Measurements from ENCODE around the gene PICALM.
A peak's percentile ranks its signal among the peaks of the same experiment; 100 is the strongest.
"Not testable (repeated sequence)": the region's sequence is repeated elsewhere in the genome, so short reads cannot be mapped to it uniquely, and the experiment has no call there.

Gene PICALM

GRCh38 chr11:86068951-86069407 lies at the start of gene PICALM:
Gene PICALM (minus strand): TSS chr11:86069084. CDS start chr11:86068780, 304 bp downstream.
- peak; percentile 89 for DNase-seq

- no peak for DNase-seq
Measured at GRCh38 chr11:86118253-86118652, 49.4 kb upstream of the PICALM start.

GRCh38 chr11:86117712-86118063 lies 48.8 kb upstream of the PICALM start:
- DNase-seq: no peak

GRCh38 chr11:86117001-86117711 lies 48.3 kb upstream of the PICALM start:
- DNase-seq: no peak

- DNase-seq: no peak
Measured at GRCh38 chr11:86116386-86116726, 47.5 kb upstream of the PICALM start.

GRCh38 chr11:86115542-86116385 lies 46.9 kb upstream of the PICALM start:
- DNase-seq: no peak

GRCh38 chr11:86108890-86109638 lies 40.2 kb upstream of the PICALM start:
- no peak for DNase-seq

- DNase-seq: no peak
Measured at GRCh38 chr11:86108191-86108590, 39.3 kb upstream of the PICALM start.

GRCh38 chr11:86106916-86107315 lies 38.0 kb upstream of the PICALM start:
- no peak for DNase-seq

- not testable (repeated sequence) for DNase-seq
Measured at GRCh38 chr11:86106031-86106430, 37.1 kb upstream of the PICALM start.

GRCh38 chr11:86105601-86106000 lies 36.7 kb upstream of the PICALM start:
- DNase-seq: not testable (repeated sequence)

- no peak for DNase-seq
Measured at GRCh38 chr11:86103808-86104207, 34.9 kb upstream of the PICALM start.

- no peak for DNase-seq
Measured at GRCh38 chr11:86101941-86102407, 33.1 kb upstream of the PICALM start.

GRCh38 chr11:86101493-86101892 lies 32.6 kb upstream of the PICALM start:
- DNase-seq: no peak

GRCh38 chr11:86099874-86100273 lies 31.0 kb upstream of the PICALM start:
- DNase-seq: no peak

- no peak for DNase-seq
Measured at GRCh38 chr11:86097980-86098379, 29.1 kb upstream of the PICALM start.

- DNase-seq: no peak
Measured at GRCh38 chr11:86091566-86091965, 22.7 kb upstream of the PICALM start.

GRCh38 chr11:86091086-86091485 lies 22.2 kb upstream of the PICALM start:
- no peak for DNase-seq

GRCh38 chr11:86089659-86090058 lies 20.8 kb upstream of the PICALM start:
- no peak for DNase-seq

GRCh38 chr11:86087688-86088087 lies 18.8 kb upstream of the PICALM start:
- not testable (repeated sequence) for DNase-seq

GRCh38 chr11:86087256-86087655 lies 18.4 kb upstream of the PICALM start:
- no peak for DNase-seq

- no peak for DNase-seq
Measured at GRCh38 chr11:86081455-86081854, 12.6 kb upstream of the PICALM start.

- no peak for DNase-seq
Measured at GRCh38 chr11:86079421-86079820, 10.5 kb upstream of the PICALM start.
